Effector memory CD4-positive, alpha-beta T cell (primary cell): ENCODE measurements around the gene TBC1D5.

ENCODE experiments used
- DNase-seq, 3 donors: peaks; one replicate each; pipeline ENCODE4 v3.0.0-alpha.2; 2020
- H3K27ac ChIP-seq: 2 replicates; pipeline ENCODE4 v1.7.0; 2013; ENCODE audit warnings: mild to moderate bottlenecking, low read length, moderate library complexity; ENCODE audit not compliant: insufficient read depth, poor library complexity, severe bottlenecking
- H3K27me3 ChIP-seq: replicated peaks from 2 replicates; pipeline ENCODE4 v1.7.0; 2013; ENCODE audit warnings: mild to moderate bottlenecking, low read length; ENCODE audit not compliant: insufficient read depth, control insufficient read depth, poor library complexity, severe bottlenecking
- H3K36me3 ChIP-seq: 2 replicates; pipeline ENCODE4 v1.7.0; 2013; ENCODE audit warnings: mild to moderate bottlenecking, low read length, moderate library complexity; ENCODE audit not compliant: control insufficient read depth, insufficient read depth
- H3K4me1 ChIP-seq: 2 replicates; pipeline ENCODE4 v1.7.0; 2013; ENCODE audit warnings: low read length, mild to moderate bottlenecking; ENCODE audit not compliant: control insufficient read depth, insufficient read depth, poor library complexity, severe bottlenecking
- H3K4me3 ChIP-seq: 2 replicates; pipeline ENCODE4 v1.7.0; 2013; ENCODE audit warnings: low read length, low read depth, mild to moderate bottlenecking; ENCODE audit not compliant: insufficient read depth, poor library complexity, severe bottlenecking
- H3K9me3 ChIP-seq: 2 replicates; pipeline ENCODE4 v1.7.0; 2013; ENCODE audit warnings: mild to moderate bottlenecking, low read length, moderate library complexity; ENCODE audit not compliant: control insufficient read depth

Gene TBC1D5

DNA sequence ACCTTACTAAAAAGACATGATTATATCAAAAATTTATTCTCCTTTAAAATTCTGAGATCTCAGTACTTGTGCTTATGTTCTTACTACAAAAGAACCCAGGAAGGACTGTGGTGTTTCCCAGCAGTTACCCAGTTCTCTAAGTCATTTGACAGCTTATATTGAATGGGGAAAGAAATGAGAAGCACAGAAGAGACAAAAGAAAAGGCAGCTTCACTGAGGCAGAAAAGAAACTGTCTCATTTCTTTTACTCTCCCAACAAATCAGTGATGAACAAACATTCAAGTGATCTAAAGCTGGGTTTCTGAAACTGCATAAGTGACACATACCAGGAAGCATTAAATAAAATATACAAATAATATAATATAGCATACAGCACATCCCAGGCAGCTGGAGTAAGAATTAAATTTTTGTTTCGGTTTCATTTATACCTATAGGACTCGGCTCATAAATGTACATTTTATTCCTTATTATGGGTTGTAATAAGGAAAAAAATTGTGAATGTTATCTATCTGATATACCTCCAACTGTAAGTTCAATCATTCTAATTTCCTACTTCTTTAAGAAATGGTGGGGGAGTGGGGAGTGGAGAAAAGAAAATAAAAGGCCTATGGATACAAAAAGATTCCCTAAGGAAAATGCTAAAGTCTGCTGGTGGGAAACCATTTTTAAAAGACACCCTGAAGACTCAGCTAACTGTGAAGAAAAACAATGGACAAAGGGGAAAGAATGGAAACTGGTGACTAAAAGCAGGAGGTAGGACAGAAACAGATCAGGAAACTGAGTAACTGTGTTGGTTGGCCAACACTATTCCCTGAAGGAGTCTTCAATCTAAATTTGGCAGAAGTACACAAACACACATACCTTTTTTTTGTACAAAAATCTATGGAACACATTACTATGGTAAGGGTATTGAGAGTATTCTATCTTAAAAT lies 156.8 kb downstream of the TBC1D5 start:
- Histone ChIP-seq H3K4me1 (no peaks in the 10 kb centered on the region), H3K36me3 (no peaks in the 10 kb centered on the region), H3K27ac (no peak overlapping the region), H3K9me3 (no peaks in the 10 kb centered on the region), H3K4me3 (no peak overlapping the region), H3K27me3 (no peaks in the 10 kb centered on the region)
- no peak for DNase-seq

DNA sequence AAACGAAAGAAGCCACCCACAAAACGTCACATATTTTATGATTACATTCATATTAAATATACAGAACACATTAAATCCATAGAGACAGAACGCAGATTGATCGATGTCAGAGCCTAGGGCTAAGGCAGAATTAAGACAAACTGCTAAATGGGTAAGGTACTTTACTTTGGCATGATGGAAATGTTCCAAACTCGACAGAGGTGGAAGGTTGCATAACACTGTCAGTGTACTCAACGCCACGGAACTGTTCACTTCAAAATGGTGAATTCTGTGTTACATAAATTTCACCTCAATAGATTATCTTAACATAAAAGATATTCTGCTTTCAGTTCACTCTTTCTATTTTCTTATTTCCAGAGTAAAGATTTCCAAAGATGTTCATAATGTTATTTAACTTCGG lies 158.4 kb downstream of the TBC1D5 start:
- Histone ChIP-seq H3K27ac (no peak overlapping the region), H3K4me3 (no peak overlapping the region), H3K9me3 (no peaks in the 10 kb centered on the region), H3K4me1 (no peaks in the 10 kb centered on the region), H3K27me3 (no peaks in the 10 kb centered on the region), H3K36me3 (no peaks in the 10 kb centered on the region)
- DNase-seq, result no peak

DNA sequence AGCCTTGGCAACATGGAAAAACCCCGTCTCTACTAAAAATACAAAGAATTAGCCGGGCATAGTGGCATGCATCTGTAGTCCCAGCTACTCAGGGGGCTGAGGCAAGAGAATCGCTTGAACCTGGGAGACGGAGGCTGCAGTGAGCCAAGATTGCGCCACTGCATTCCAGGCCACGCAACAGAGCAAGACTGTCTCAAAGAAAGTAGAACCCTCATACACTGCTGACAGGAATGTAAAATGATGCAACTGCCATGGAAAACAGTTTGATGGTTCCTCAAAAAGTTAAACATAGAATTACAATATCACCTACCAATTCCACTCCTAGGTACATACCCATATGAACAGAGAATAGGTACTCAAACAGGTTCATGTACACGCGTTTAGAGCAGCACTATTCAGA lies 158.9 kb downstream of the TBC1D5 start:
- H3K9me3 ChIP-seq, result no peaks in the 10 kb centered on the region
- H3K4me1 ChIP-seq, result no peaks in the 10 kb centered on the region
- no peak for DNase-seq

DNA sequence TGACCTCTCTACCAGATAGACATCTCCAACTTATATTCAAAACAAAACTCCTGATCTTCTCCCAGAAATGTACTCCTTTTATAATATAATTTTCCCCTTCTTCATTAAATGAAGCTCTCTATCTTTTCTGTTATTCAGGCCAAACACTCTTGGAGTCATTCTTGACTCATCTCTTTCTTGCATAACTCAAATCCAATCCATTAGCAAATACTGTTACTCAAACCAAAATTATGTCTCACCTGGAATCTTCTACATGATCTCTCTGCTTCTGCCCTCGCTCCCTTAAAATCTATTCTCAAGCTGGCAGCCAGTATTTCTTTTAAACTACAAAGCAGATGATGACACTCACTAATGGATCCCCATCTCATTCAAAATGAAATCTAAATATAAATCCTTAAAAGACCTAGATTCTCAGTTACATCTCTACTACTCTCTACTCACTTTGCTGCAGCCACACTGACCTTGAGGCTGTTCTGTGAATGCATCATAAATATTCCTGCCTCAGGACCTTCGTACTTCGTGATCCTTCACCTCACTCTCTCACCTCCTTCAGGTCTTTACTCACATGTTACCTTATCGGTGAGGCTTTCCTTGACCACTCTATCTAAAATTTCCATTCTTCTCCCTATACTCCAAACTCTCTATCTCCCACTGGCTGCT lies 160.9 kb downstream of the TBC1D5 start:
- no peaks in the 10 kb centered on the region for H3K4me1 ChIP-seq
- no peaks in the 10 kb centered on the region for H3K9me3 ChIP-seq
- H3K36me3 ChIP-seq, result no peaks in the 10 kb centered on the region
- H3K27ac ChIP-seq, result no peak overlapping the region
- no peaks in the 10 kb centered on the region for H3K27me3 ChIP-seq
- DNase-seq, result no peak
- H3K4me3 ChIP-seq, result no peak overlapping the region

More for the DNA sequence above, 158.9 kb downstream of the TBC1D5 start:
- no peaks in the 10 kb centered on the region for H3K27me3 ChIP-seq
- no peak overlapping the region for H3K27ac ChIP-seq
- H3K36me3 ChIP-seq, result no peaks in the 10 kb centered on the region
- H3K4me3 ChIP-seq, result no peak overlapping the region

DNA sequence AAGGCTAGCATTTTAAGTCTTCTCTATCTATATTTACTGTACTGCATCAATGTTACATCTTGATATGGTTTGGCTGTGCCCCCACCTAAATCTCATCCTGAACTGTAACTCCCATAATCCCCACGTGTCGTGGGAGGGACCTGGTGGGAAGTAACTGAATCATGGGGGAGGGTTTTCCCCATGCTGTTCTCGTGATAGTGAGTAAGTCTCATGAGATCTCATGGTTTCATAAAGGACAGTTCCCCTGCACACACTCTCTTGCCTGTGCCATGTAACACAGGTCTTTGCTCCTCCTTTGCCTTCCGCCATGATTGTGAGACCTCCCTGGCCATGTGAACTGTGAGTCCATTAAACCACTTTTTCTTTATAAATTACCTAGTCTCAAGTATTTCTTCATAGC lies 161.5 kb downstream of the TBC1D5 start:
- H3K27me3 ChIP-seq, result no peaks in the 10 kb centered on the region
- no peaks in the 10 kb centered on the region for H3K4me1 ChIP-seq
- H3K4me3 ChIP-seq, result no peak overlapping the region
- no peak overlapping the region for H3K27ac ChIP-seq
- no peaks in the 10 kb centered on the region for H3K9me3 ChIP-seq
- no peaks in the 10 kb centered on the region for H3K36me3 ChIP-seq
- DNase-seq, result no peak

DNA sequence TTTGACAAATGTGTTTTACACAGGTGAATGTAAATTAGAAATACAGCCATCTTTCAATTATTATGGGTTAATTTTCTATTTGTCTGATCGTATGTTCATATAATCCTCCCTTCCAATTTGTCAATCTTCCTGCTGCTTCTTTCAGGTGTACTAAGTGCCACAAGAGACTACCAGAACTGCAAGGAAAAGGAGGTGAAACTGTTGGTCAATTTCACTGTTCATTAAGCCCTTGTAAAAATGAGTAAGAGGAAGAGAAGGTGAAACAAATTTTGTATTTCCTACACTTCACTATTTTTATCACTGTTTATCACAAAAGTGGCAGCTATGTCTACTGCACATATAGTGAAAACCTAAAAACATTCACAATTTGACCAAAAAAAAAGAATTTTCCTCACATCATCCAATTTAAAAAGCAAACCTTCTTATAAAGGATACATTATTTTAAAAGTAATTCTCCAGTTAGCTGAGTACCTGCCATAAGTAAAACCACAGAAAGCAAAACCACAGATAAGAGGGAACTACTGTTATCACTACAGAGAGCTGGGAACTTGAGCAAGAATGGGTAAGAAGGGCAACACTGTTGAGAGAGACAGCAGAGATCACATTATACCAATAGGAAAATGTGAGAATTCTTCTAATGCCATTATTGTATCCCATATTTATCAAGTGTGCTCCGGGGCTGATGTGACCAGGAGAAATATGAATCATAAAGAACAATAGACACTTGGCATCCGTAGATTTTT lies 163.0 kb downstream of the TBC1D5 start:
- DNase-seq, result no peak
- Histone ChIP-seq H3K27ac (no peak overlapping the region), H3K9me3 (no peaks in the 10 kb centered on the region), H3K36me3 (no peaks in the 10 kb centered on the region), H3K4me3 (no peak overlapping the region), H3K27me3 (no peaks in the 10 kb centered on the region), H3K4me1 (no peaks in the 10 kb centered on the region)

DNA sequence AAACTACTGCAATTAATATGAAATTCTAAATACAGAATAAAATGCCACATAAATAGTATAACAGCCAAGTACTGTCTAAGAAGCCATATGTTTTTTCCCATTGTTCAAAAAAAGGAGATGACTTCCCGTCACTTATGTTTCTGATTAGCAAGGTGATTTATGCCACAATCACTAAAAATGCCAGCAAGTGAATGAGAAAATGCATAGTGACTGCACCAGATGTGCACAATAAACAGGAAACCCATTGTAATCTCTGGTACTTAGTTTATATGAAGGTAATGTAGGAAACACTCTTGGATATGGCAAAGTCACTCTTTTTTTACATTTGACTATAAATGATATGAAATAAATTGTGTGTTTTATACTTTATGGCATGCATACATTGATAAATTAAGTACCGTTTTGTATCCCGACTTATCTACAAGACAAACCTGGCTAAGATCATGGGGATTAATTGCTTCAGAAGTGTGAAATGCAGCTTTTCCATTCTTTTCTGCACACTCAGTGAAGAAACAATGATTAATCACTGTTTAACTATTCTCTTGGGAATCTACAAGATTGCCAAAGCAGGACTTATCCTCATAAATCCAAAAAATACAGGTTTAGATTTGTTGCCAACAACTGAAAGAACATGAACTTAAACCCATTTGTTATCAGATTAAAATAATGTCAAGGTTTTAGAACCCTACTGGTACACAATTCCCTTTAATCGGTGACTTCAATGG lies 164.5 kb downstream of the TBC1D5 start:
- no peaks in the 10 kb centered on the region for H3K4me1 ChIP-seq
- no peak overlapping the region for H3K27ac ChIP-seq
- H3K36me3 ChIP-seq, result no peaks in the 10 kb centered on the region
- H3K27me3 ChIP-seq, result no peaks in the 10 kb centered on the region
- H3K4me3 ChIP-seq, result no peak overlapping the region
- no peaks in the 10 kb centered on the region for H3K9me3 ChIP-seq
- DNase-seq, result no peak

DNA sequence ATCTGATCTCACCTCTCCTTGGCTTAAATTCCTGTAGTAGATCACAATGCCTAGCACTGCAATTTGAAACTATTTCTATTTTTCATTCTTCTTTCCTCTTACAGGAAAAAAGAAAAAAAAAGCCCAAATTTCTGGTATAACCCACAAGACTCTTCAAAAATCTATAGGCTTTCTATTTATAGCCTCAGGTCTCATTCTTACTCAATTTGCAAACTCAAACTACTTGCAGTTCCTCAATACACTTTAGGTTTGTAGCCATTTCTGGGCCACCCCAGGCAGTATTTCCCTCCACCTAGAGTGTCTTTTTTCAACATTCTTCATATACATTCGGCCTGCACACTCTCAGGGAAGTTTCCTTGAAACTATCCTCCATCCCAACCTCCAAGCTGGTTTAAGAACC lies 169.0 kb downstream of the TBC1D5 start:
- Histone ChIP-seq H3K4me1 (no peaks in the 10 kb centered on the region), H3K36me3 (no peaks in the 10 kb centered on the region), H3K27me3 (no peaks in the 10 kb centered on the region), H3K4me3 (no peak overlapping the region), H3K9me3 (no peaks in the 10 kb centered on the region), H3K27ac (no peak overlapping the region)
- no peak for DNase-seq

DNA sequence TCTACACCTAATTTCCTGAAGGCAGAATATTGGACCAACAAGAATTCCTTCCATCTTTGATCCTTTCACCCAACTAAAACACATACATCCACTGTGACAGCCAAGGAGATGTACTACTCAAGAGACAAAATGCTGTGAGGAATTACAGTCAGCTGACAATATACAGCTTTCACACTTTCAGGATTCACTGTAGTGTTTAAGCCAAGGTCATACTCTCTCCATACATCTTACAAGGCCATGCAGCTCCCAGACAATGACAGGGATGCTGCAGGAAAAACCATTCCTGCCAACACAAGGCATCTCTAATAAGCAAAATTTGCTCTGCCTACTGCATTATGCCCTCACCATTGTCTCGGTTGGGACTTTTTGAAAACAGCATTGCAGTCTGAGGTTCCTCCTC lies 170.7 kb downstream of the TBC1D5 start:
- H3K4me3 ChIP-seq, result no peak overlapping the region
- no peaks in the 10 kb centered on the region for H3K36me3 ChIP-seq
- H3K27me3 ChIP-seq, result no peaks in the 10 kb centered on the region
- no peak overlapping the region for H3K27ac ChIP-seq
- H3K9me3 ChIP-seq, result no peaks in the 10 kb centered on the region
- DNase-seq, result no peak
- no peaks in the 10 kb centered on the region for H3K4me1 ChIP-seq
